ENCODE results near the gene TECRL. TPM values are rescaled to one million over a fixed set of nuclear protein-coding genes. Genes with fewer than 3 reads are reported as not detected.

Gene TECRL
- total RNA-seq, 8 experiments from 2014 or later = 0.14 TPM; not detected in 7

DNA sequence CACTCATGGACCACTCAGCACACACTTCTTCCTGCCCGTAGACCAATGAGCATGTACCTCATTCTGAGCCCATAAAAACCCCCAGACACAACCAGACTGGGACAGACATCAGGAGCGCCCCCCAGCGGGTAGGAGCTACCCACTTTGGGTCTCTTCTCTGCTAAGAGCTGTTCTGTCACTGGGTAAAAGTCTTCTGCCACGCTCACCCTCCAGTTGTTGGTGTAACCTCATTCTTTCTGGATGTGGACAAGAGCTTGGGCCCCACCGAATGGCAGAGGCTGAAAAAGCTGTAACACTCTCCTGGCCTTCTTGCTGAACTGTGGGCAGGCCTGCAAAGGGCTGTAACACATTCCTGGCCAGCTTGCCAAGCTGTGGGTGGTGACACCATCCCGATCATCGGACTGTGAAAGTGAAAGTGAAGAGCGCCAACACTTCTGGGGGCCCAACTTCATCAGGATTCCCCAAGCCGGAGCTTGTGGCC, 137.6 kb downstream of the TECRL start:
- in situ Hi-C loops (cut with MboI; ENCODE audit: low pct_unique_long_range_greater_than_20kb in 2 of 9, low sequenced_read_pairs in 9 of 9, unreplicated experiment in 9 of 9) = no loop called here
- no peak overlapping the region for H3K4me3 ChIP-seq
- ATAC-seq (replicated peaks in 6 of 8) = peak in 3 of 8 experiments; percentile 20 to 88 (median 73)
- H3K27ac ChIP-seq = no peak overlapping the region
- no peaks in the 10 kb centered on the region for H3K4me1 ChIP-seq (replicated peaks in 1 of 2)
- 0 to 100% (median 88%) methylated on average over 1 to 6 of the region's 9 CpGs; no CpG with 5 or more reads in 1 of the 10 experiments for WGBS, 10 experiments

GRCh38 chr4:64266669-64267068, 142.6 kb downstream of the TECRL start:
- 0 to 88% (median 80%) methylated on average over 1 to 2 of the region's 2 CpGs; no CpG with 5 or more reads in 3 of the 10 experiments for WGBS, 10 experiments
- no peak overlapping the region for H3K4me3 ChIP-seq
- H3K4me1 ChIP-seq (replicated peaks in 1 of 2) = no peaks in the 10 kb centered on the region
- peak in 3 of 8 experiments; percentile 48 to 70 (median 62) for ATAC-seq (replicated peaks in 6 of 8)
- no peak overlapping the region for H3K27ac ChIP-seq
- in situ Hi-C loops (cut with MboI; ENCODE audit: low pct_unique_long_range_greater_than_20kb in 2 of 9, low sequenced_read_pairs in 9 of 9, unreplicated experiment in 9 of 9) = no loop called here

DNA sequence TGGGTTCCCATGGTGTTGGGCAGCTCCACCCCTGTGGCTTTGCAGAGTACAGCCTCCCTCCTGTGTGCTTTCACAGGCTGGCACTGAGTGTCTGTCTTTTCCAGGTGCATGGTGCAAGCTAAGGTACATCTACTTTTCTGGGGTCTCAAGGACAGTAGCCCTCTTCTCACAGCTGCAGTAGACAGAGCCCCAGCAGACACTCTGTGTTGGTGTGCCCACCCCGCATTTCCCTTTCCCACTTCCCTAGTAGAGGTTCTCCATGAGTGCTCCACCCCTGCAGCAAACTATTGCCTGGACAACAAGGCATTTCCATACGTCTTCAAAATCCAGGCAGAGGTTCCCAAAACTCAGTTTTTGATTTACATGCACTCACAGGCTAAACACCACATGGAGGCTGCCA, 143.0 kb downstream of the TECRL start:
- ATAC-seq (replicated peaks in 6 of 8) = no peak
- no peaks in the 10 kb centered on the region for H3K4me1 ChIP-seq (replicated peaks in 1 of 2)
- H3K4me3 ChIP-seq = no peak overlapping the region
- WGBS, 10 experiments = 17 to 92% (median 73%) methylated on average over 1 to 2 of the region's 2 CpGs; no CpG with 5 or more reads in 6 of the 10 experiments
- no peak overlapping the region for H3K27ac ChIP-seq
- in situ Hi-C loops (cut with MboI; ENCODE audit: low pct_unique_long_range_greater_than_20kb in 2 of 9, low sequenced_read_pairs in 9 of 9, unreplicated experiment in 9 of 9) = no loop called here

GRCh38 chr4:64251781-64252180, 157.5 kb downstream of the TECRL start:
- no peak for ATAC-seq (replicated peaks in 6 of 8)
- Histone ChIP-seq H3K4me3 (no peak overlapping the region), H3K27ac (no peak overlapping the region), H3K4me1 (replicated peaks in 1 of 2) (peaks cover 0 to 6% of the 10 kb centered on the region in 2 donors)
- in situ Hi-C loops (cut with MboI; ENCODE audit: low pct_unique_long_range_greater_than_20kb in 2 of 9, low sequenced_read_pairs in 9 of 9, unreplicated experiment in 9 of 9) = no loop called here

- no peak for ATAC-seq (replicated peaks in 6 of 8)
- H3K4me3 ChIP-seq = no peak overlapping the region
These were observed 158.8 kb downstream of the TECRL start for GRCh38 chr4:64250488-64250887.

DNA sequence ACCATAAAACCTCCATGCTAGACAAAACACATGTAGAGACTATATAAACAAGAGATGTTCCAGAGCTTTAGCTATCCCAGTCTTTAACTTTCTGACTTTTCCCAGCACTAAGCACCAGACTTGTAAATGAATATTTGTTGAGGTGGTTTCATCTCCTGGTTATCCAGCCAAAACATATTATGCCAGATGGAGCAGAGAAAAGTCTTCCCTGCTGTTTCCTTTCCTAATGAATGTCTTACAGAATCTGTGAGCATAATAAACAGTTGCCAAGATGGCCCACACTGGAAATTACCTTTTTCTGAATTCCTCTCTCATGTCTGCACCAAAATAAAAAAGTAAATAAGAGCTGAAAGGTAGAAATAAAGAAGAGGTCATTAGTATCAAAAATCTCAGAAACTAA, 159.2 kb downstream of the TECRL start:
- Histone ChIP-seq H3K27ac (no peak overlapping the region), H3K4me1 (replicated peaks in 1 of 2) (peaks cover 0 to 6% of the 10 kb centered on the region in 2 donors), H3K4me3 (no peak overlapping the region)
- ATAC-seq (replicated peaks in 6 of 8) = no peak
- in situ Hi-C loops (cut with MboI; ENCODE audit: low pct_unique_long_range_greater_than_20kb in 2 of 9, low sequenced_read_pairs in 9 of 9, unreplicated experiment in 9 of 9) = no loop called here

More at GRCh38 chr4:64250488-64250887, 158.8 kb downstream of the TECRL start:
- Histone ChIP-seq H3K4me1 (replicated peaks in 1 of 2) (peaks cover 0 to 6% of the 10 kb centered on the region in 2 donors), H3K27ac (no peak overlapping the region)
- in situ Hi-C loops (cut with MboI; ENCODE audit: low pct_unique_long_range_greater_than_20kb in 2 of 9, low sequenced_read_pairs in 9 of 9, unreplicated experiment in 9 of 9) = no loop called here

DNA sequence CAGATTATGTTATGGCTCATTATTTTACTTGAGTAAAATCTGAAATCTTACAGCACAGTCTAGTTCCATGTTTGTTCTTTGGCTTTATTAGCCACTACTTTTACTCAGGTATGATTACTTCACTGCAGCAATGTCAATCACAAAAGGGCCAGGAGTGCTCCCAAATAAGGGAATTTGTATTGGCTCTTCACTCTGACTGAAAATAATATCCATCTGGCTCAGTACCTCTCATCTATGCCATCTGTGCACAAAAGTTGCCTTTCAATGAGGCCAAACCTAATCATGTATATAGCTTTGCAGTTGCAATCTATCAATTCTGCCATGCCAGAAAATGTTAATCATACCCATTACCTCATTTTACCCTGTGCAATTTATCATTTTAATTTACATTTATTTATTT, 161.1 kb downstream of the TECRL start:
- Histone ChIP-seq H3K4me1 (replicated peaks in 1 of 2) (peaks cover 0 to 1% of the 10 kb centered on the region in 2 donors), H3K27ac (no peak overlapping the region), H3K4me3 (no peak overlapping the region)
- no peak for ATAC-seq (replicated peaks in 6 of 8)
- in situ Hi-C loops (cut with MboI; ENCODE audit: low pct_unique_long_range_greater_than_20kb in 2 of 9, low sequenced_read_pairs in 9 of 9, unreplicated experiment in 9 of 9) = no loop called here

- H3K27ac ChIP-seq = no peak overlapping the region
- ATAC-seq (replicated peaks in 6 of 8) = no peak
These were observed 178.4 kb downstream of the TECRL start for GRCh38 chr4:64230709-64231310.

More at GRCh38 chr4:64230709-64231310, 178.4 kb downstream of the TECRL start:
- in situ Hi-C loops (cut with MboI; ENCODE audit: low pct_unique_long_range_greater_than_20kb in 2 of 9, low sequenced_read_pairs in 9 of 9, unreplicated experiment in 9 of 9) = no loop called here
- 13 to 100% (median 70%) methylated on average over 1 to 3 of the region's 3 CpGs; no CpG with 5 or more reads in 1 of the 10 experiments for whole genome bisulfite sequencing, 10 experiments
- H3K4me1 ChIP-seq (replicated peaks in 1 of 2) = no peaks in the 10 kb centered on the region
- H3K4me3 ChIP-seq = no peak overlapping the region
